ENCODE data around the gene MYL1.

MYL1 gene

GRCh38 chr2:210263841-210264240, 51.1 kb downstream of the MYL1 start:
- TF ChIP-seq, protein P1, sequence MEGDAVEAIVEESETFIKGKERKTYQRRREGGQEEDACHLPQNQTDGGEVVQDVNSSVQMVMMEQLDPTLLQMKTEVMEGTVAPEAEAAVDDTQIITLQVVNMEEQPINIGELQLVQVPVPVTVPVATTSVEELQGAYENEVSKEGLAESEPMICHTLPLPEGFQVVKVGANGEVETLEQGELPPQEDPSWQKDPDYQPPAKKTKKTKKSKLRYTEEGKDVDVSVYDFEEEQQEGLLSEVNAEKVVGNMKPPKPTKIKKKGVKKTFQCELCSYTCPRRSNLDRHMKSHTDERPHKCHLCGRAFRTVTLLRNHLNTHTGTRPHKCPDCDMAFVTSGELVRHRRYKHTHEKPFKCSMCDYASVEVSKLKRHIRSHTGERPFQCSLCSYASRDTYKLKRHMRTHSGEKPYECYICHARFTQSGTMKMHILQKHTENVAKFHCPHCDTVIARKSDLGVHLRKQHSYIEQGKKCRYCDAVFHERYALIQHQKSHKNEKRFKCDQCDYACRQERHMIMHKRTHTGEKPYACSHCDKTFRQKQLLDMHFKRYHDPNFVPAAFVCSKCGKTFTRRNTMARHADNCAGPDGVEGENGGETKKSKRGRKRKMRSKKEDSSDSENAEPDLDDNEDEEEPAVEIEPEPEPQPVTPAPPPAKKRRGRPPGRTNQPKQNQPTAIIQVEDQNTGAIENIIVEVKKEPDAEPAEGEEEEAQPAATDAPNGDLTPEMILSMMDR (IDR thresholded peaks at IDR 0.05; ENCODE audit: control insufficient read depth, insufficient read depth, low read depth, low read length, missing control alignments): no peak
- H3K4me3 ChIP-seq (ENCODE audit: control insufficient read depth, low read depth, low read length): no peak overlapping the region
- DNase-seq (ENCODE audit: low read depth): no peak

GRCh38 chr2:210262036-210262435, 52.9 kb downstream of the MYL1 start:
- TF ChIP-seq, protein P1 (IDR thresholded peaks at IDR 0.05; ENCODE audit: control insufficient read depth, insufficient read depth, low read depth, low read length, missing control alignments): no peak
- H3K4me3 ChIP-seq (ENCODE audit: control insufficient read depth, low read depth, low read length): no peak overlapping the region
- DNase-seq (ENCODE audit: low read depth): no peak

GRCh38 chr2:210259687-210260086, 55.3 kb downstream of the MYL1 start:
- DNase-seq (ENCODE audit: low read depth): no peak
- TF ChIP-seq, protein P1 (IDR thresholded peaks at IDR 0.05; ENCODE audit: control insufficient read depth, insufficient read depth, low read depth, low read length, missing control alignments): no peak
- H3K4me3 ChIP-seq (ENCODE audit: control insufficient read depth, low read depth, low read length): no peak overlapping the region

DNA sequence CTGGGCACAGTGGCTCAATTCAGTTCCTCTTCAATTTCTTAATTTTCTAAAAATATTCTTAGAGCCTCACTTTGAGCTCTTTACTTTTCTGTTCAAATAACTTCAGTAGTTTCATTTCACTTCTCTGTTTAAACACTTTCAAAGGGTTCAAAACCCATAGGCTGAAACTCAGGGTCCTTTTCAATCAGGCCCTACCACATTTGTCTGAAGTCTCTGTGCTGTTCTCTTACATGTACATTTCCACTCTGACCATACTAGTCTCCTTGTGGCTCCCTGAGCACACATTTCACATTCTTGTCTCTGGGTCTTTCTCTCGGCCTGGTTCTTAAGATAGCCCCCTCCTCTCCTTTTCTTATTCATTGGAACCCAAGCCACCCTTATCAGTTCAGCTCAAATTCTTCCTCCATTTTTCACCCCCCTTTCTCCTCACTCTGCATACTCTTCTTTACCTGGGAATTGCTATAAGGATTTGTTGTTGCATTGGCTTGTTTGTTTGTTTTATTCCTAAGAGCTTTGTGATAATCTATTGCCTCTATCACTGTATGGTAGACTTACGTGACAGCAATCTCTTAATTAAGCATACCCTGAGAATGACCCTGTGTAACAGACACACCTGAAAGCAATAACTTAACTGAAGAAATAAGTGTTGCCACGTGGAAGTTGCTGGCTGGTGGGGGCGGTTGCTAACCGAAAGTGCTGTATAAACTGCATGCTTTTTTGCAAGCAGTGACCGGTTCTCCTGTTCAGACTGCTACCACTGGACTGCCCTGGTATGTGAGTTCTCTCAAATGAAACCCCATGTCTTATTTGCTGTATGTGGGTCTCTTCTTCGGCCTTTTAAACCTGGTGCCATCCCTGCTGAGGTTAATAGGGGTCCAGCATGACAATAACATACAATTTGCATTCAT, 62.0 kb downstream of the MYL1 start:
- TF ChIP-seq, protein P1 (IDR thresholded peaks at IDR 0.05; ENCODE audit: control insufficient read depth, insufficient read depth, low read depth, low read length, missing control alignments): no peak
- no peak for DNase-seq (ENCODE audit: low read depth)
- H3K4me3 ChIP-seq (ENCODE audit: control insufficient read depth, low read depth, low read length): no peak overlapping the region

DNA sequence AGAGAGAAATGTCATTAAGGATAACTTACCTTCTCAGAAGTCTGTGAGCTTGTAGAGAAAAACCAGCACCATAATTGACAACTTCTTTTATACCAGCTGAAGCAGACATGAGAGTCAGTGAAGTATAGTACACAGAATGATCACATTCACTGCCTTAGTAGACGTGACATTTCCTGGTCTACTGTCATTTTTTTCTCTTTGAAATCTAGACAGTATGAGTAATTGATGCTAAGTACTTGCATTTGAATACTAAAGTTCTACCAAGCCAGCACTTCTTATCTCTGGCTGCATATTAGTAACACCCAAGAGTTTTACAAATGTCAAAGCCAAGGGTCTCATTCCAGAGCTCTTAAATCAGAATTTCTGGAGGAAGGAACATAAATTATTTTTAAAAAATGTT, 64.4 kb downstream of the MYL1 start:
- DNase-seq (ENCODE audit: low read depth): no peak
- no peak overlapping the region for H3K4me3 ChIP-seq (ENCODE audit: control insufficient read depth, low read depth, low read length)
- TF ChIP-seq, protein P1 (IDR thresholded peaks at IDR 0.05; ENCODE audit: control insufficient read depth, insufficient read depth, low read depth, low read length, missing control alignments): no peak

Data from AG09309 (cell line).